GM21576 (cell line): ENCODE results near the gene INVS.
"Not testable (repeated sequence)": the region's sequence is repeated elsewhere in the genome, so short reads cannot be mapped to it uniquely, and the experiment has no call there.

Source experiments
- ATAC-seq: cut with Tn5 transposase; IDR thresholded peaks from one replicate; pipeline ENCODE4 v1.9.1; 2021; ENCODE audit warnings: mild to moderate bottlenecking, moderate library complexity; ENCODE audit not compliant: unreplicated experiment

INVS gene

DNA sequence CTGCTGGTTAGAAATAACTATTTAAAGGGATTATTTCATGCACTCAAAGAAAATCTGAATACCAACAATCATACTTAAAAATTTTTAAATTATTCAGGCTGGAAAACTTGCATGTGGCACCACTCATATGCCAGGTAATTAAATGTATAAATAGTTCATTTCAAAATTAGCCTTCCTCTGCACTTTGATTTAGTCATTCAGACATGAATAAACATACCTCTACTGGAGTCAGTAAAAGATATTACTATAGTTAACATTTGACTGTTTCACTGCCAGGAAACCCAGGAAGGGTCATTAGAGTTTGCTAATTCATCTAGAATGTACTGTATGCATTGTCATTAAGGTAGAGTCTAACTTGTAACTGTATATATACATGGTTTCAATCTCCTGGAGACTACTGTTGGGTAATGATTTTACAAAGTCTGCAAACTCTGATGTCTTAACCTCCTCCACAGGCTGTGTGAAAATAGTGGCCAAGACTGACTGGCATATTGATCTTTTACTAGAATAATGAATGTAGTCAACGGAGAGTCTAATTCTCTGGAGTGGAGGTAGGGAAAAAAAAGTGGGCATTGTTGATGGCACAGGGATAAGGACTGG is 210.0 kb downstream of the INVS start:
- no peak for ATAC-seq

GRCh38 chr9:100309992-100310391 is 210.9 kb downstream of the INVS start:
- ATAC-seq: no peak

GRCh38 chr9:100315561-100315960 is 216.5 kb downstream of the INVS start:
- ATAC-seq: no peak

DNA sequence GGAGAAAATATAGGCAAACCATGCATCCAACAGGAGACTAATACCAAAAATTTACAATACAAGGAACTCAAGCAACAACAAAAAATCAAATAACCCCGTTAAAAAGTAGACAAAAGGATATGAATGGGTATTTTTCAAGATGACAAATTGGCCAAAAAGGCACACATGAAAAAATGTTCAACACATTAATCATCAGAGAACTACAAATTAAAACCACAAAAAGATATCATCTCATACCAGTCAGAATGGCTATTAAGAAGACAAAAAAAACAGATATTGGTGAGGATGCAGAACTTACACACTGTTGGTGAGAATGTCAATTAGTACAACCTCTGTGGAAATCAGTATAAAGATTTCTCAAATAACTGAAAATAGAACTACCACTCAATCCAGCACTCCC is 218.7 kb downstream of the INVS start:
- no peak for ATAC-seq

DNA sequence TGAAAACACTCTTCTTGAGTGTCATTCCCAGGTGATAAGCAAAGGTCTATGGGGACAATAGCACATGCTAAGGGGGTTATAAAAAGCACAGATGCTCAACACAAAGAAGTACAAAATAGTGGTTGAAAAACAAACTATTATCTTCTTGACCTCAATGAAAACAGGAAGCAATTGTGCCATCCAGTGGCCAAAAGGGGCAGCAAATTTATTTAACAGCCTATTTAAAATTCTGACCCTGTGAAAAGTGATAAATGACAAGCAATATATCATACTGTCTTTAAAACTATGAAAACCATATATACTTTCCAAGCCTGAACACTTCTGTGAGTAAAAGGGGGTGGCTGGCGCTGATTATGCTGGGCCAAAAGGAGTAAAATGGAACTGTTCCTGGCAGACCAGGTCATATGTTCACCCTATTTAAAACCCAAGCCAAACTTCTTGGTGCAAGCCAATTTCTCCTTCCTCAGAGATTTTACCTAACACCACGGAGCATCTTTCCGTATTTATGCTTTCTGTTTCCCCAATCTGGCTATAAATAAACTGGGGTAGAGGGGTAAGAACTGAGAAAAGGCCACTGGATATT is 224.0 kb downstream of the INVS start:
- ATAC-seq: no peak

GRCh38 chr9:100324594-100325200 is 225.7 kb downstream of the INVS start:
- no peak for ATAC-seq

- ATAC-seq: not testable (repeated sequence)
Observed at GRCh38 chr9:100338736-100339135, 239.7 kb downstream of the INVS start.

DNA sequence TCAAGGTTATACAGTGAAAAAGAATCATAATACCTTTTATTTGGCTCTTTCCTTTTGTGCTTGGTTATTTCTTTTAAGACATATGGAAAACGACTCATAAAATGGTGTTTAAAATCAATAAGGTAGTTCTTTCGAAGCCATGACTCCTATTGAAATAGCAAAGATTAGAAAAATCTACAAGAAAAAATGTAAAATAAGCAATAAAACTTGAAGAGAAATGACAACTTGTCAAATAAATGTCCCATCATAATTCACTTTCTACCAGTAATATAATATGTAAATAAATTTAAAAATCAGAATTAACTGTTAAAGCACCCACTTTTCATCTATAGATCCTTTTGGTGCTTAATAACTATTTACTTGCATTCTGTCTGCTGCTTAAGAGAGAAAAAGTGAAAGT is 241.2 kb downstream of the INVS start:
- no peak for ATAC-seq

DNA sequence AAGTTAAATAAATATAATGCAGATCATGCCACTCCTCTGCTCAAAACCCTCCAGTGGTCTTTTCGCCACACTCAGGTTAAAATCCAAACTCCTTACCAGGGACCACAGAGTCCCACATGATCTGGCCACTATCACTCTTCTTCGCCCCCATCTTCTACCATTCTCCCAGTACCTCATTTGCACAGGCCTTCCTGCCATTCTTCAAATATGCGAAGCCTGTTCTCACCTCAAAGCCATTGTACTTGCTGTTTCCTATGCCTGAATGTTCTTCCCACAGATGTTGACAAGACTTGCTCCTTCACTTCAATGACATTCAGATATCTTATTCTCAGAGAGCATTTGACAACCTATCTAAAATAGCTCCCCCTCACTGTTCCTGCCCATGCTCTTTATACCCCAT is 242.8 kb downstream of the INVS start:
- ATAC-seq: no peak

DNA sequence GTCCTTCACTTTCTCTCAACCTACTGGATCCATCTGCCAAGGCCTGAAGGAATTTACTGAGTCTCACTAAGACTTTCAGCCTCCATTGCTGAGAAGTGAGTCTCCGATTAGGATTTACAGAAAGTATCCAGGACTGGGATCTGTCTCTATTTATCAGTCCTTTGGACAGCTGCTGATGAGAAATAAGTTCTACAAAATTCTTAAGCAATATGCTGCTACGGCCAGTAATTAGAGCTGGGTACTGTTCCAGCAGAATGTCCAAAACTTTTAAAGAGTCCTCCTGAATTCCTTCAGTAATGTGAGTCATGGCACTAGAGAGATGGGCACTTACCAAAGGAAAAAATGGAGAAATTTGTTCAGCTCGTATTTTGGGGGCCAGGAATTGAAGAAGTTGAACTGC is 247.8 kb downstream of the INVS start:
- ATAC-seq: no peak

- ATAC-seq: no peak
Observed at GRCh38 chr9:100350188-100350587, 251.1 kb downstream of the INVS start.
